HTERT RPE-1 (cell line): Measurements from ENCODE around the gene PKDCC.

Experiments used
- in situ Hi-C: fragments of 300-500 bp; cut with MboI; formaldehyde crosslinking; loops from 4 replicates; pipeline ENCODE4 v1.14.3; 2020; ENCODE audit warnings: low sequenced_read_pairs

The PKDCC gene

GRCh38 chr2:42047488-42048298, at the start of gene PKDCC:
PKDCC (plus strand) TSS chr2:42048021; CDS start chr2:42048200, 179 bp downstream.
- in situ Hi-C loops: no loop called here

- in situ Hi-C loops: no loop called here
These were observed 49.4 kb upstream of the PKDCC start for GRCh38 chr2:41998186-41999127.

- in situ Hi-C loops: no loop called here
These were observed 48.7 kb upstream of the PKDCC start for GRCh38 chr2:41999128-41999480.

DNA sequence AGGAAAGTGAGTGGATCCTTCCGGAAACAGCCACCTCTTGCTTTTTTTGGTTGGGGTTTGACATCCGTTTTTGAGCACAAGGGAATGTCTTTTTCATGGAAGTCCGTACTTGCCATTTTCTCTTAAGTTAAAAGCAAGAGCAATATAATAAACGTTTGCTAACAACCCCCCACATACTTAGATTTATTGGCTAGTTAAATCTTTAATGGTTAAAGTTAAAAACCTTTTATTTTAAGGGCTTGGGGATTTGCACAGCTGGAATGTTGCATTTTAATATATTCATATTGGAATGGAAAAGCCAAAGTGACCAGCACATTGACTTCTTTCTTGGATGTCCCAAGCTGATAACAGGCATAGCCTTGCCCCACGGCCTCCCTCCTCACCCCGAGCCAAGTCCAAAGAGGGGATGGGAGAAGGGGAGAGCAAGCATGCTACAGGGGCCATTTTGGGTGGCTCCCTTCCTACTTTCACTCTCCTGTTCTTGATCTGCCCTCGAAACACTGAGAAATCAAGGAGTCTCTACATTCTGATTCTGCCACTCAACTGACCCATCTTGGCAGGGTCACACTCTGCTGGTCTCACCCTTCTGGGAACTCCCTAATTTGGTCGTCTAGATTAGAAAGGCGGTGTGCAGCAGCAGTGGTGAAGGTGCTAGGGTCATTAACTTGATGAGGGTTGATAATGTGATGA, 48.1 kb upstream of the PKDCC start:
- in situ Hi-C loops: no loop called here

GRCh38 chr2:42001711-42002201, 46.1 kb upstream of the PKDCC start:
- in situ Hi-C loops: no loop called here

- in situ Hi-C loops: no loop called here
These were observed 40.3 kb upstream of the PKDCC start for GRCh38 chr2:42007551-42007950.

GRCh38 chr2:42008241-42008921, 39.4 kb upstream of the PKDCC start:
- in situ Hi-C loops: no loop called here

DNA sequence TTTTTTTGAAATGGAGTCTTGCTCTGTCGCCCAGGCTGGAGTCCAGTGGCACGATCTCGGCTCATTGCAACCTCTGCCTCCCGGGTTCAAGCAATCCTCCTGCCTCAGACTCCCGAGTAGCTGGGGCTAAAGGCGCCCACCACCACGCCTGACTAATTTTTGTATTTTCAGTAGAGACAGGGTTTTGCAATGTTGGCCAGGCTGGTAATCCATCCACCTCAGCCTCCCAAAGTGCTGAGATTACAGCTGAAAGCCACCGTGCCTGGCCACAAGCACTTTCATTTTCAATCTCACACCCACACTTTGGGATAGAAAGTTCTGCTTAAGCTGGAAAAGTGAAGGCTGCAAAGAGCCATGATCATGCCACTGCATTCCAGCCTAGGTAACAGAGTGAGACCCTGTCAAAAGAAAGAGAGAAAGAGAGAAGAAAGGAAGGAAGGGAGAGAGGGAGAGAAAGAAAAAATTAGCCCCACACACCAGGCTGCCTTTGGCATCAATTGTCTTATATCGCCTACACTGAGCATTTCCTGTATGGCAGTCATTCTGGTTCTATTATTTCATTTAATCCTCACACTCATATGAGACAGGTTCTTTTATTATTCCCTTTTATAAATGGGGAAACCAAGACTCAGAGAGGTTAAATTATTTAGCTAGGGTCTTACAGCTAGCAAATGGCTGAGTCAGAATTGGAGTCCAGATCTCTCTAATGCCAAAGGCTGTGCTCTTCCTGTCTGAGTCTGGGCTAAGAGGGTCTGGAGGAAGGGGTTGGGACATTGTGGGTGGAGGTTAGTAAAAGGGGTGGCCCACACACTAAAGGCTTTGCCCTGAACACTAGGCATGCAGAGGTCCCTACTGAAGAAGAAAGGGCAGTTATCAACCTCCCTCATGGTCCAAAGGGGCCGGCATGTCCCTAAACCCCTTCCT, 37.9 kb upstream of the PKDCC start:
- in situ Hi-C loops: no loop called here

DNA sequence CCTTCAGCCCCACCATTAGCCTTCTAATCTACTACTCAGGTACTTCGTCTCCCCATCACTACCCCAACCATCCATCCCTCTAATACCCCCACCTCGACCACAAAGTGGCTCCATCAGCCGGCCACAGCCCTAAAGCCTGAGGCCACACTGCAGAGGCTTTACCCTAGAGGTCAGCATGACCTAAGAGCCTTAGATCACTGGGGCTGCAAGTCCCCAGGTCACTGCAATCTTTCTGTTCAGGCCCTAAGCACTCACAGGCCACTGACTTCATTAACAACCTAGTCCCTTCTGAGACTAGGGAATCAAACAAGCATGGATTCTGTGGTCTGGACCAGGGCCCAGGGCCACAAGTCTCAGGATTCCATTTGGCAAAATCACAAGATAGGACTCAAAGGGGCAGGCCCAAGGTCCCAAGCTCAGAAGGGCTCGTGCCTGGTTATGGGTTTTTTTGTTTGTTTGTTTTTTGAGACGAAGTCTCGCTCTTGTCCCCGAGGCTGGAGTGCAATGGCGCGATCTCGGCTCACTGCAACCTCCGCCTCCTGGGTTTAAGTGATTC, 37.0 kb upstream of the PKDCC start:
- in situ Hi-C loops: no loop called here

DNA sequence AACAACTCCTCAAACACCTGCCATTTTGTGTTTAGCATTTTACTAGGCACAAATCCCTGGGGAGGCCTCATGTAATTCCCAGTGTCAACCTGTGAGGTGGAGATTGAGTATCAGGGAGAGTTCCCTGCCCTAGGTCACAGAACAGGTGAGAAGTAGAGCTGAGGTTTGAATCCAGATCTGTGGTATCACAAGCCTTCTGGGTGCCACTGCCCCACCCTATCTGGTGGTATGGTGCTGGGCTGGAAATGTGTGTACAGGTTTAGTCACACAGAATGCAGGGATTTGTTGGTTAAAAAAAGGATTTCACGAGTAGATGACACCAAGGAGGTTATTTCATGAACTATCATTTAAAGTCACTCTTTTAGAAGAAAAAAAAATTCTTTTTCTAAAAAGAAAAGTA, 35.7 kb upstream of the PKDCC start:
- in situ Hi-C loops: no loop called here

GRCh38 chr2:42012651-42013050, 35.2 kb upstream of the PKDCC start:
- in situ Hi-C loops: no loop called here

GRCh38 chr2:42013409-42013808, 34.4 kb upstream of the PKDCC start:
- in situ Hi-C loops: no loop called here

- in situ Hi-C loops: no loop called here
These were observed 26.4 kb upstream of the PKDCC start for GRCh38 chr2:42021464-42021863.

DNA sequence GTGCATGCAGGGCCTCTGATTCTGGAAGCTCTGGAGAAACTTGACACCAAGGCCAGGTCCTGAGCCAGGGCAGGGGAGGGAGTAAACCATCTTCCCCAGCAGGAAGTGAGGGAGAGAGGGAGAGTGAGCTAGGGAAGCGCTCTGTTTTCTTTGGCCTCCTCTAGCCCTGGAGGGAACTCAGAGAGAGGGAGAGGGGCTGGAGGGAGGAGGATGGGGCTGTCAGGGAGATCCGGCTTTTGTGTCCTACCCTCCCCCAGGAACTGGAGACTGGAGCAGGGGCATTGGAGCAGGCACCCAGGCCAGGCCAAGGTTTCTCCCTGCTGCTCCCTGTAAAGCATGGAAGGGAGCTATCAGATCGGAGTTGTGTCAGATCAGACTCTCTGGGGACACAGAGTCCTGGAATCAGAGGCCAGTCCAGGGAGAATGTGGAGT, 22.7 kb upstream of the PKDCC start:
- in situ Hi-C loops: no loop called here

DNA sequence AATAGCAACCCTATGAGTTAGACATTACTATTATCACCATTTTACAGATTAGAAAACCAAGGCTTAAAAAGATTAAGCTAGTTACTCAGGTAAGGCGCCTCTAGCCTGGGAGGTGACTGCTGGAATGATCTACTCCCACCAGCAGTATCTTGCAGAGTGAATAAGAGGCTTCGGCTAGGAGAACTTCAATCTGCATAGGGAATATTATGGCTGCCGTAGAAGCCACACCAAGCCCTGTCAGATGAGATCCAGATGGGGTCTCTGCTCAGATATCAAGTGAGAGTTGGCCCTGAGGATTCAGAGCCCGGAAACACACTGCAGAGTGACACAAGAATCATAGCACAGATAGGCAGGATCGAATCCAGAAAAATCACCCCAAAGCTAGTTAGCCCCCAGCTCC, 21.5 kb upstream of the PKDCC start:
- in situ Hi-C loops: no loop called here

DNA sequence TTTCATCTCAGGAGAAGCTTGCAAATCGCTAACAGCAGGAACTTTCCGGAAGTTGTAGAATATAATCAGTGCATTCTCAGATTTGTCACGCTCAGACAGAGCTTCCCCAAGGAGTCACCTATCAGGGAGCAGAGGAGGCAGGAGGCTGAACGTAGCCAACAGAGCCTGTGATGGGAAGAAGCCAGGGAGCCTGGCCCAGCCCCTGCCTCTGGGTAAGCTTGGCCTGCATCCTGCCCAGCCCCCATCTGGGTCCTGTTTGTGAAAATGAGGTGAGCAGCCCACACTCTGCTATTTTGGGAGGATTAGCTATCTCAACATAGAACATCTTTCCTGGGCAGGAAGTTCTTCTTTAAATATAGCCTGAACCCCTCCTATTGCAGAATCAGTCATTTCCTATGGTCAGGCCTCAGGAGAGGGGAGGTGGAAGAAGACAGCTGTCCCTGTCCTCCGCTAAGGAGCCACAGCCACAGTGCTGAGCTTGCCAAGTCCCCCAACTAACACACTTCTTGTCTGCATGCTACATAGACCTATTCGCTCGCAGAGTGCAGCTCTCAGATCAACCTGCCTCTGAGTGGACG, 19.2 kb upstream of the PKDCC start:
- in situ Hi-C loops: no loop called here

- in situ Hi-C loops: no loop called here
These were observed 18.6 kb upstream of the PKDCC start for GRCh38 chr2:42029171-42029570.

GRCh38 chr2:42029639-42030199, 18.1 kb upstream of the PKDCC start:
- in situ Hi-C loops: no loop called here
